ENCODE data around the gene UBE2Z. TPM values are rescaled to one million over a fixed set of nuclear protein-coding genes. Genes with fewer than 3 reads are reported as not detected.
A peak's percentile ranks its signal among the peaks of the same experiment; 100 is the strongest.

UBE2Z gene
- total and polyA plus RNA-seq, 2 of the 13 experiments (the other 11 are each of a cell fraction or from before 2014, with no cell fraction given), result 63.2 to 122 TPM

- TF ChIP-seq ZNF710 (CRISPR knock-in tag; IDR thresholded peaks at IDR 0.05; ENCODE audit: borderline replicate concordance) (peak; percentile 86), ZBTB26 (CRISPR knock-in tag; IDR thresholded peaks at IDR 0.05; ENCODE audit: borderline replicate concordance) (no peak), PHB2 (IDR thresholded peaks at IDR 0.05; ENCODE audit: partially characterized antibody) (no peak), CC2D1A (CRISPR knock-in tag; IDR thresholded peaks at IDR 0.05) (no peak), SALL1 (CRISPR knock-in tag; IDR thresholded peaks at IDR 0.05) (peak; percentile 96), ZBTB20 (CRISPR knock-in tag; IDR thresholded peaks at IDR 0.05; ENCODE audit: borderline replicate concordance, low read depth) (peak; percentile 37), RBAK (CRISPR knock-in tag; IDR thresholded peaks at IDR 0.05) (no peak), ZNF367 (CRISPR knock-in tag; IDR thresholded peaks at IDR 0.05; ENCODE audit: borderline replicate concordance) (no peak), SMARCC2 (IDR thresholded peaks at IDR 0.05) (no peak), ZBTB37 (CRISPR knock-in tag; IDR thresholded peaks at IDR 0.05) (no peak), ZNF232 (CRISPR knock-in tag; IDR thresholded peaks at IDR 0.05; ENCODE audit: borderline replicate concordance) (peak; percentile 58; the same call in 1 of the 2 replicates), ZNF33B (CRISPR knock-in tag; IDR thresholded peaks at IDR 0.05) (no peak; the same call in 1 of the 2 replicates), HDAC2 (CRISPR knock-in tag; IDR thresholded peaks at IDR 0.05) (peak; percentile 94), GMEB1 (CRISPR knock-in tag; IDR thresholded peaks at IDR 0.05; ENCODE audit: borderline replicate concordance) (no peak), ZNF264 (CRISPR knock-in tag; IDR thresholded peaks at IDR 0.05) (peak; percentile 92), CCDC6 (CRISPR knock-in tag; IDR thresholded peaks at IDR 0.05) (peak; percentile 56; the same call in 1 of the 2 replicates), SRY (CRISPR knock-in tag; IDR thresholded peaks at IDR 0.05) (no peak), ZNF333 (CRISPR knock-in tag; IDR thresholded peaks at IDR 0.05; ENCODE audit: borderline replicate concordance) (no peak), GABPB1 (CRISPR knock-in tag; IDR thresholded peaks at IDR 0.05) (peak; percentile 44; the same call in 1 of the 2 replicates), MZF1 (CRISPR knock-in tag; IDR thresholded peaks at IDR 0.05; ENCODE audit: borderline replicate concordance) (no peak; the same call in 1 of the 2 replicates), MEF2D (CRISPR knock-in tag; IDR thresholded peaks at IDR 0.05) (no peak), REXO4 (CRISPR knock-in tag; IDR thresholded peaks at IDR 0.05; ENCODE audit: borderline replicate concordance) (no peak), THAP7 (CRISPR knock-in tag; IDR thresholded peaks at IDR 0.05) (peak; percentile 29; the same call in 1 of the 2 replicates)
Measured at GRCh38 chr17:48970865-48971687, 62.9 kb downstream of the UBE2Z start (continued).

Measured in HepG2 (cell line).